RWPE2 (cell line): ENCODE measurements around the gene ZNF141.
"Not testable (repeated sequence)": the region's sequence is repeated elsewhere in the genome, so short reads cannot be mapped to it uniquely, and the experiment has no call there.

ENCODE experiments used
- ATAC-seq: fragments of 200-7000 bp; cut with Tn5 transposase; 3 replicates; pipeline ENCODE4 v1.9.1; 2021; ENCODE audit warnings: low read depth
- DNase-seq: peaks from one replicate; pipeline ENCODE4 v3.0.0-alpha.2; 2020; ENCODE audit warnings: low spot score
- H3K27ac ChIP-seq: fragments of 450-650 bp; 2 replicates; pipeline ENCODE4 v1.5.1; 2017; ENCODE audit warnings: mild to moderate bottlenecking; ENCODE audit not compliant: poor library complexity, severe bottlenecking
- H3K27me3 ChIP-seq: fragments of 250-450 bp; sonication (Bioruptor Pico); 2 replicates; pipeline ENCODE4 v1.5.1; 2021; ENCODE audit warnings: mild to moderate bottlenecking, moderate library complexity; ENCODE audit not compliant: insufficient read depth, poor library complexity, severe bottlenecking
- H3K36me3 ChIP-seq: fragments of 250-450 bp; sonication (Bioruptor Pico); 2 replicates; pipeline ENCODE4 v1.5.1; 2020; ENCODE audit warnings: low read depth, mild to moderate bottlenecking, moderate library complexity
- H3K4me1 ChIP-seq: fragments of 250-450 bp; sonication (Bioruptor Pico); 2 replicates; pipeline ENCODE4 v1.5.1; 2021; ENCODE audit warnings: mild to moderate bottlenecking, moderate library complexity; ENCODE audit not compliant: insufficient read depth, poor library complexity, severe bottlenecking
- H3K4me3 ChIP-seq: fragments of 250-450 bp; sonication (Bioruptor Pico); 2 replicates; pipeline ENCODE4 v1.5.1; 2021; ENCODE audit warnings: mild to moderate bottlenecking, moderate library complexity; ENCODE audit not compliant: severe bottlenecking
- H3K9me3 ChIP-seq: fragments of 250-450 bp; sonication (Bioruptor Pico); 2 replicates; pipeline ENCODE4 v1.5.1; 2021; ENCODE audit warnings: mild to moderate bottlenecking, moderate library complexity; ENCODE audit not compliant: severe bottlenecking
- TF ChIP-seq, protein P1 (sequence below): fragments of 450-650 bp; IDR thresholded peaks from one replicate; pipeline ENCODE4 v1.5.1; 2017; ENCODE audit warnings: mild to moderate bottlenecking, moderate library complexity; ENCODE audit not compliant: poor library complexity, severe bottlenecking

ZNF141 gene

DNA sequence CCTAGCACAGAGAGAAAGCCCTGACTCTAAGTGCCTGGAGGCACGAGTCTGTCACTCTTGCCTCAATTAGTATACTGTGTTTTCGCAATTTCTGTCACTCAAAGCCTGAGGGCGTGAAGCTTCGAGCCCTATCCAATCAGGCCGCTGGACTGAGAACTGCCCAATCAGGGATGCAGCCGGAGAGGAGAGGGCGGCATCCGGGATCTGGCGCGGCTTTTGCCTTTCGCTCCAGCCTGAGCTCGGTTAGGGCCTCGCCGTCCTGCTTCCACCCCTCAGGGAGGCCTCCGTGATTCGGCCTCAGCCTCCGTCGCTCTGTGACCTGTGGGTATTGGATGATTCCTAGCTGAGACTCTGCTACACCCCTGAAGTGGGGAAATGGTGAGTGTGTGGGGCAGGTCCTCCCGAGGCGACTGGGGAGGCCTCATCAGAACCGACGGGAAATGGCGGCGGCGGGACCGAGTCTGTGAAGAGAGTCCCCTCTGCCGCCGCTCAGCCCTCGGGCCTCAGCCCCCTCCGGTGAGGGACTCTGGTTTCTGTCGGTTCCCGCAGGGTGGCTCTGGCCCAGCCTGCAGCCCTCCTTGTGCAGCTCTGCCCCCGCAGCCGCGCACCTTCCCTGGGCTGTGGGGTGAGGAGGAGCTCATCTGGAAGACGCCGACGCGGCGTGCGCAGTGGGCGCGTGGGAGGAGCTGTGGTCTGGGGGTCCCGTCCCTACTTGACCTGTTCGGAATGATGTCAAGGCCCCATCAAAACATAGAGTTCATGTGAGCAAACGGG, 48.5 kb downstream of the ZNF141 start:
- H3K9me3 ChIP-seq, result peaks cover 16% of the 10 kb centered on the region
- no peaks in the 10 kb centered on the region for H3K36me3 ChIP-seq
- TF ChIP-seq, protein P1, sequence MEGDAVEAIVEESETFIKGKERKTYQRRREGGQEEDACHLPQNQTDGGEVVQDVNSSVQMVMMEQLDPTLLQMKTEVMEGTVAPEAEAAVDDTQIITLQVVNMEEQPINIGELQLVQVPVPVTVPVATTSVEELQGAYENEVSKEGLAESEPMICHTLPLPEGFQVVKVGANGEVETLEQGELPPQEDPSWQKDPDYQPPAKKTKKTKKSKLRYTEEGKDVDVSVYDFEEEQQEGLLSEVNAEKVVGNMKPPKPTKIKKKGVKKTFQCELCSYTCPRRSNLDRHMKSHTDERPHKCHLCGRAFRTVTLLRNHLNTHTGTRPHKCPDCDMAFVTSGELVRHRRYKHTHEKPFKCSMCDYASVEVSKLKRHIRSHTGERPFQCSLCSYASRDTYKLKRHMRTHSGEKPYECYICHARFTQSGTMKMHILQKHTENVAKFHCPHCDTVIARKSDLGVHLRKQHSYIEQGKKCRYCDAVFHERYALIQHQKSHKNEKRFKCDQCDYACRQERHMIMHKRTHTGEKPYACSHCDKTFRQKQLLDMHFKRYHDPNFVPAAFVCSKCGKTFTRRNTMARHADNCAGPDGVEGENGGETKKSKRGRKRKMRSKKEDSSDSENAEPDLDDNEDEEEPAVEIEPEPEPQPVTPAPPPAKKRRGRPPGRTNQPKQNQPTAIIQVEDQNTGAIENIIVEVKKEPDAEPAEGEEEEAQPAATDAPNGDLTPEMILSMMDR, result no peak
- no peak overlapping the region for H3K4me3 ChIP-seq
- ATAC-seq, result no peak
- H3K4me1 ChIP-seq, result no peaks in the 10 kb centered on the region
- DNase-seq, result no peak
- no peak overlapping the region for H3K27ac ChIP-seq
- H3K27me3 ChIP-seq, result no peaks in the 10 kb centered on the region

DNA sequence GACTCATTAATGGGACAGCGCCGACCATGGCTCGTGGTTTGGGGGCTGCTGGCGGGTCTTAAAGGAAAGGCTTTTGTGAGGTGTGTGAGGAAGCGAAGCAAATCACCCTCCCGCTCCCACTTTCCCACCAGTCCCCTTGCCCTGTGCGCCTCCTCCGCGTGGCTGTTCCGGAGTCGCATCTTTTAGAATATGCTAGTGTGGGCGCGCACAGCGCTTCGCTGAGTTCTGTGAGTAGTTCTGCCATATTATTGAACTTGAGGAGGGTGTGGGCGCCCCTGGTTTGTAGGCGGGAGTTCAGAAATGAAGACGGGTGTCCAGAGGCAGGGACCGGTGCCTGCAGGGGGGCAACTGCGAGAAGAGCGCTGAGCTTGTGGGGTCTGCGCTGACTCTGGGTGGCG, 49.1 kb downstream of the ZNF141 start:
- Histone ChIP-seq H3K4me1 (no peaks in the 10 kb centered on the region), H3K36me3 (no peaks in the 10 kb centered on the region), H3K27me3 (no peaks in the 10 kb centered on the region), H3K27ac (no peak overlapping the region), H3K9me3 (peaks cover 13% of the 10 kb centered on the region), H3K4me3 (no peak overlapping the region)
- DNase-seq (no peak), ATAC-seq (no peak)
- TF ChIP-seq, protein P1, result no peak

DNA sequence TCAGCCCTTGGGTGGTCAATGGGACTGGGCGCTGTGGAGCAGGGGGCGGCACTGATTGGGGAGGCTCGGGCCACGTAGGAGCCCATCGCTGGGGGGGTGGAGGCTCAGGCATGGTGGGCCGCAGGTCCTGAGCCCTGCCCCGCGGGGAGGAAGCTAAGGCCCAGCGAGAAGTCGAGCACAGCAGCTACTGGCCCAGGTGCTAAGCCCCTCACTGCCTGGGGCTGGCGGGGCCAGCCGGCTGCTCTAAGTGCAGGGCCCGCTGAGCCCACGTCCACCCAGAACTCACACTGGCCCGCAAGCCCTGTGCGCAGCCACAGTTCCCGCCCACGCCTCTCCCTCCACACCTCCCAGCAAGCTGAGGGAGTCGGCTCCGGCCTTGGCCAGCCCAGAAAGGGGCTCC, 66.4 kb downstream of the ZNF141 start:
- ATAC-seq (no peak), DNase-seq (no peak)
- no peaks in the 10 kb centered on the region for H3K9me3 ChIP-seq
- no peaks in the 10 kb centered on the region for H3K36me3 ChIP-seq
- TF ChIP-seq, protein P1, result no peak
- H3K27ac ChIP-seq, result no peak overlapping the region
- no peak overlapping the region for H3K4me3 ChIP-seq
- no peaks in the 10 kb centered on the region for H3K4me1 ChIP-seq
- H3K27me3 ChIP-seq, result no peaks in the 10 kb centered on the region

DNA sequence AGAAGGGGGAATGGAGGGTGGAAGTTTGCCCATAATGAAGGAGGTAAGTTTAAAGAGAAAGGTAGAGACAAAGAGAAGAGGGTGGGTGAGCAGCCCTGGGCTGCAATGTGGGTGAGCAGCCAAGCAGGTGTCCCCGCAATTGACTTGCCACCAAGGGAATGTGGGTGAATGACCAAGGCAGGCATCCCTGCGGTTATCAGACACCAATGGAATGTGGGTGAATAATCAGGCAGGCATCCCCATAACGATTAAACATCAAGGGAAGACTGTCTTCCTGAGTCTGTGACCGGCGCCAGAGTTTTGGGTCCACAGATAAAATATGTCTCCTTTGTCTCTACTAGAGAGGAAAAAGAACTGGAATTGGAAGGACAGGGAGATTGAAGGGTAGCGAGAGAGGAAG, 70.7 kb downstream of the ZNF141 start:
- not testable (repeated sequence) for H3K27me3 ChIP-seq, H3K4me3 ChIP-seq, H3K27ac ChIP-seq, DNase-seq, H3K9me3 ChIP-seq, ATAC-seq, H3K4me1 ChIP-seq, H3K36me3 ChIP-seq

DNA sequence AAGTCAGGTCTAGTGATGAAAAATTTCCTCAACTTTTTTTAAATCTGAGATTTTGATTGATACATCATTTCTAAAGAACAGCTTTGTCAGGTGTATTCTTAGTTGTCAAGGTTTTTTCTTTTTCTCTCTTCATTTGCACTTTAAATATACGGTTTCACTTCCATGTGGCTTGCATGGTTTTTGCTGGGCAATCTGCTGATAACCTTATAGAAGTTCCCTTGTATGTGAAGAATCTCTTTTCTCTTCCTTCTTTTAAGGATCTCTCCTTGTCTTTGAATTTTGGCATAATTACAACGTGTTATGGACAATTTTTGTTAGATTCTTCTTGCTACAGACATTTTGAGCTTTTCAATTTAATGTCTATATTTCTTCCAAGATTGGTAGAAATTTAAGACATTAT, 85.0 kb downstream of the ZNF141 start:
- ATAC-seq (no peak), DNase-seq (no peak)
- peaks cover 60% of the 10 kb centered on the region for H3K9me3 ChIP-seq
- no peaks in the 10 kb centered on the region for H3K36me3 ChIP-seq
- H3K27ac ChIP-seq, result no peak overlapping the region
- no peak overlapping the region for H3K4me3 ChIP-seq
- no peaks in the 10 kb centered on the region for H3K27me3 ChIP-seq
- H3K4me1 ChIP-seq, result no peaks in the 10 kb centered on the region
- TF ChIP-seq, protein P1, result no peak
